NB4 (cell line): ENCODE measurements around the gene SMYD3.
A peak's percentile ranks its signal among the peaks of the same experiment; 100 is the strongest.

Experiments used
- DNase-seq: peaks from one replicate; pipeline ENCODE4 v3.0.0; 2010; ENCODE audit warnings: low read depth
- H3K4me3 ChIP-seq: one replicate; pipeline ENCODE4 v1.5.1; 2011; ENCODE audit warnings: mild to moderate bottlenecking, low read depth, low read length, moderate library complexity
- CTCF ChIP-seq: IDR thresholded peaks from one replicate; pipeline ENCODE4 v1.5.1; 2012; ENCODE audit warnings: low read depth, low read length
- MYC ChIP-seq: IDR thresholded peaks from 2 replicates; pipeline ENCODE4 v1.6.1; 2011; ENCODE audit warnings: low read depth, low read length
- POLR2A ChIP-seq: IDR thresholded peaks from 2 replicates; pipeline ENCODE4 v1.6.1; 2011; ENCODE audit warnings: mild to moderate bottlenecking; ENCODE audit not compliant: insufficient read length; ENCODE audit errors: extremely low read depth
- TF ChIP-seq, protein P1 (sequence below): IDR thresholded peaks from 2 replicates; pipeline ENCODE4 v1.6.1; 2011; ENCODE audit warnings: low read depth, low read length

Gene SMYD3

GRCh38 chr1:246226041-246226440, 281.0 kb downstream of the SMYD3 start:
- H3K4me3 ChIP-seq: no peak overlapping the region
- TF ChIP-seq MYC: no peak
- no peak for TF ChIP-seq CTCF
- TF ChIP-seq, protein P1, sequence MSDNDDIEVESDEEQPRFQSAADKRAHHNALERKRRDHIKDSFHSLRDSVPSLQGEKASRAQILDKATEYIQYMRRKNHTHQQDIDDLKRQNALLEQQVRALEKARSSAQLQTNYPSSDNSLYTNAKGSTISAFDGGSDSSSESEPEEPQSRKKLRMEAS: no peak
- TF ChIP-seq POLR2A: no peak

GRCh38 chr1:246221485-246222255, 285.4 kb downstream of the SMYD3 start:
- TF ChIP-seq POLR2A (no peak), MYC (no peak), CTCF (no peak)
- TF ChIP-seq, protein P1: no peak
- DNase-seq: no peak
- H3K4me3 ChIP-seq: no peak overlapping the region

More at GRCh38 chr1:246226041-246226440, 281.0 kb downstream of the SMYD3 start:
- DNase-seq: peak; percentile 40

- H3K4me3 ChIP-seq: no peak overlapping the region
- no peak for DNase-seq
- TF ChIP-seq, protein P1: no peak
- TF ChIP-seq MYC (no peak), CTCF (no peak), POLR2A (no peak)
Observed at GRCh38 chr1:246220495-246221065, 286.5 kb downstream of the SMYD3 start.

DNA sequence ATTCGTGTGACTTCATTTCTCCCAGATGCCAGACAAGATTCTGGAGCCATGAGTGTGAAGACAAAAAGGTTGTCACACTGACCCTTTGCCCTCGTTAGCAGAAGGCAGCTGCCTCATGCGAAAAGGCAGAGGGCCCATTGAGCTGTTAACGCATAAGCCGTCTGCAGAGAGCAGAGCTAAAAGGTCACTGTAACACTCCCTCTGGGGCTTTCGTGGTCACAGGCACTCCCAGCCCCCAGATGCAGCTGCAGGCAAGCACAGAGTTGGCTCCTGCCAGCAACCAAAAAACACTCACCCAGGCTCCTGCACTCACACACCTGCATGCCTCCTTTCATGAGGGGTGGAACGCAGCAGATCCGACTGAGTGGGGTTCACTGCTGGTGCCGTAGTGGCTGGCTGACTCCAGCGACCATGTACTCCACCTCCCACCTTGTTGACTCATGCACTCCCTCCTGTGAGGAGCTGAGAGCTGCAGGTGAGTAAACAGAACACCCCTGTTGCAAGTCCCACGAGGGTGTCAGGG, 287.5 kb downstream of the SMYD3 start:
- H3K4me3 ChIP-seq: peak overlapping the region; percentile 19
- peak; percentile 90 for DNase-seq
- TF ChIP-seq, protein P1: peak; percentile 22
- TF ChIP-seq POLR2A: no peak
- TF ChIP-seq MYC: 0 out of 2 replicates have a peak, but pooled peaks have one; percentile 18

DNA sequence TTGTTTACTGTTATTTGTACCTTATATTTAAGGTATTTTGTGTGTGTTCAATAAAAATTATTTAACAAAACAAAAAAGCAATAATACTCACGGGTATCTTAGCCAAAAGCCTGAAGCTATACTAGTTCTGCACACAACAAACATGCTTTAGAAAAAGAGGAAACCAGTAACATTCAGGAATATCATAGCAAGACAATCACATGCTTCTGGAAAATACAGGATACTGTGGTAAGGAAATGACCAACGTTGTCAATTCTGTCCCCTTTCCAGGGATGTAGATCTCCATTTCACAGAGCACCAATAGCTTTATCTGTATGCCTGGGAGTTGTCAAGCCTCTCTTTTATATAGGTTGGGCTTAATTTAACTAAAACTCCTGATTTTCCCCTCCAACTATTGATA, 288.4 kb downstream of the SMYD3 start:
- TF ChIP-seq MYC: no peak
- no peak for DNase-seq
- H3K4me3 ChIP-seq: peak overlapping the region; percentile 19

DNA sequence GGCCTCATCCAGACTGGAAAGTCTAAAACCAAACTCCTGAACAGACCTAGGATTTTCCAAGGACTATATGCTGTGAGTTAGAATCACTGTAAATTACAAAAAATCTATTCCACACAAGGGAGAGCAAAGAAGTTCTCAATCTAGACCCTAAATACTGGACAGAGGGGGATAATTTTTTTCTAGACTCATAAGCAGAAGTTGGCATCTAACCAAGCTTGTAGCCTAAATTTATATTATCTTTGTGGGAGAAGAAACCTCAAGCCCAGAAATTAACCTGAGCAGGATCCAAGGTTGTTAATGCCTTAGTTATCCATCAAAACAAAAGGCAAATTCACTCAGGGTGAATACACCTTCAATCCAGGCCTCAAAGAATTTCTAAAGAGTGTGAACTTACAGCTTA, 290.2 kb downstream of the SMYD3 start:
- DNase-seq: peak; percentile 37
- H3K4me3 ChIP-seq: no peak overlapping the region
- TF ChIP-seq MYC (no peak), POLR2A (no peak), CTCF (no peak)
- TF ChIP-seq, protein P1: no peak
